PC-3 (cell line): ENCODE data around the gene CACNB3. TPM values are rescaled to one million over a fixed set of nuclear protein-coding genes. Genes with fewer than 3 reads are reported as not detected.

Source experiments
- ATAC-seq: fragments of 200-7000 bp; cut with Tn5 transposase; 2 replicates; pipeline ENCODE4 v1.9.1; 2020; ENCODE audit warnings: mild to moderate bottlenecking, moderate library complexity
- BruUV-seq: library from RNA; stranded (reverse); fragments of 400-500 nt; replicated peaks from 2 replicates; lab custom pipeline; 2021; lab: Mats Ljungman, UMichigan
- CTCF ChIA-PET: fragments of 300-600 bp; sonication (Branson Sonifier 250); formaldehyde crosslinking; loops from one replicate; lab custom pipeline; 2022; ENCODE audit warnings: antibody characterized with exemption; lab: Charles Lee
- POLR2A ChIA-PET: fragments of 300-600 bp; sonication (Branson Sonifier 250); formaldehyde crosslinking; loops from one replicate; lab custom pipeline; 2022; ENCODE audit warnings: antibody characterized with exemption; ENCODE audit not compliant: unreplicated experiment; lab: Charles Lee
- DNase-seq: peaks from one replicate; pipeline ENCODE4 v3.0.0-alpha.2; 2015
- H2AFZ ChIP-seq: fragments of 300-600 bp; sonication (generic); 2 replicates; pipeline ENCODE4 v1.6.0; 2016; ENCODE audit warnings: antibody characterized with exemption, low read length
- H3F3A ChIP-seq: fragments of 300-600 bp; sonication (generic); one replicate; pipeline ENCODE4 v1.6.0; 2017; ENCODE audit warnings: antibody characterized with exemption, low read length, control low read depth, mild to moderate bottlenecking; ENCODE audit not compliant: unreplicated experiment
- H3K27ac ChIP-seq: fragments of 300-600 bp; sonication (generic); 2 replicates; pipeline ENCODE4 v1.5.1; 2016; ENCODE audit warnings: mild to moderate bottlenecking, low read length
- H3K27me3 ChIP-seq: fragments of 300-600 bp; sonication (generic); 2 replicates; pipeline ENCODE4 v1.6.1; 2016; ENCODE audit warnings: low read length, mixed read lengths
- H3K36me3 ChIP-seq: fragments of 300-600 bp; sonication (generic); 2 replicates; pipeline ENCODE4 v1.6.1; 2016; ENCODE audit warnings: low read depth, mixed run types, low read length, mixed read lengths
- H3K4me1 ChIP-seq: fragments of 300-600 bp; sonication (generic); 2 replicates; pipeline ENCODE4 v1.5.1; 2016; ENCODE audit warnings: low read length; ENCODE audit not compliant: insufficient read depth
- H3K4me2 ChIP-seq: fragments of 300-600 bp; sonication (generic); 2 replicates; pipeline ENCODE4 v1.6.0; 2016; ENCODE audit warnings: low read length
- H3K4me3 ChIP-seq: fragments of 300-600 bp; sonication (generic); 2 replicates; pipeline ENCODE4 v1.5.1; 2016; ENCODE audit warnings: mild to moderate bottlenecking, low read length, mixed read lengths
- H3K79me2 ChIP-seq: fragments of 300-600 bp; sonication (generic); 2 replicates; pipeline ENCODE4 v1.6.1; 2017; ENCODE audit warnings: low read length, mixed read lengths
- H3K9ac ChIP-seq: fragments of 300-600 bp; sonication (generic); 2 replicates; pipeline ENCODE4 v1.6.0; 2016; ENCODE audit warnings: mild to moderate bottlenecking, low read length
- H3K9me2 ChIP-seq: fragments of 300-600 bp; sonication (generic); replicated peaks from 2 replicates; pipeline ENCODE4 v1.6.1; 2016; ENCODE audit warnings: mixed run types, low read length, mixed read lengths
- H3K9me3 ChIP-seq: fragments of 300-600 bp; sonication (generic); 2 replicates; pipeline ENCODE4 v1.6.1; 2016; ENCODE audit warnings: low read length, mixed read lengths
- H4K20me1 ChIP-seq: fragments of 300-600 bp; sonication (generic); 2 replicates; pipeline ENCODE4 v1.6.1; 2016; ENCODE audit warnings: low read length, mixed read lengths
- EZH2 ChIP-seq: fragments of 300-600 bp; sonication (generic); IDR thresholded peaks from one replicate; pipeline ENCODE4 v1.6.1; 2017; ENCODE audit warnings: antibody characterized with exemption, mild to moderate bottlenecking, low read length; ENCODE audit not compliant: unreplicated experiment
- EZH2phosphoT487 ChIP-seq: fragments of 300-600 bp; sonication (generic); IDR thresholded peaks from 2 replicates; pipeline ENCODE4 v1.6.1; 2018; ENCODE audit warnings: mild to moderate bottlenecking, antibody characterized with exemption, low read length, borderline replicate concordance
- intact Hi-C: fragments of 100-400 bp; cut with micrococcal nuclease; formaldehyde crosslinking; loops from 2 replicates; pipeline ENCODE4 v1.9.0; 2023
- total RNA-seq: library from RNA; depleted of rRNA; stranded (reverse); fragments of >200 nt; gene quantifications from 2 replicates; pipeline ENCODE4 v1.2.3, GENCODE V29; 2014
- TF ChIP-seq, protein P1 (sequence below): fragments of 300-600 bp; sonication (generic); conservative IDR thresholded peaks from 2 replicates; pipeline ENCODE4 v1.5.1; 2017; ENCODE audit warnings: antibody characterized with exemption, low read depth, mild to moderate bottlenecking, low read length

Gene CACNB3
- total RNA-seq, 1 experiment from 2014 or later: 21.4 TPM

DNA sequence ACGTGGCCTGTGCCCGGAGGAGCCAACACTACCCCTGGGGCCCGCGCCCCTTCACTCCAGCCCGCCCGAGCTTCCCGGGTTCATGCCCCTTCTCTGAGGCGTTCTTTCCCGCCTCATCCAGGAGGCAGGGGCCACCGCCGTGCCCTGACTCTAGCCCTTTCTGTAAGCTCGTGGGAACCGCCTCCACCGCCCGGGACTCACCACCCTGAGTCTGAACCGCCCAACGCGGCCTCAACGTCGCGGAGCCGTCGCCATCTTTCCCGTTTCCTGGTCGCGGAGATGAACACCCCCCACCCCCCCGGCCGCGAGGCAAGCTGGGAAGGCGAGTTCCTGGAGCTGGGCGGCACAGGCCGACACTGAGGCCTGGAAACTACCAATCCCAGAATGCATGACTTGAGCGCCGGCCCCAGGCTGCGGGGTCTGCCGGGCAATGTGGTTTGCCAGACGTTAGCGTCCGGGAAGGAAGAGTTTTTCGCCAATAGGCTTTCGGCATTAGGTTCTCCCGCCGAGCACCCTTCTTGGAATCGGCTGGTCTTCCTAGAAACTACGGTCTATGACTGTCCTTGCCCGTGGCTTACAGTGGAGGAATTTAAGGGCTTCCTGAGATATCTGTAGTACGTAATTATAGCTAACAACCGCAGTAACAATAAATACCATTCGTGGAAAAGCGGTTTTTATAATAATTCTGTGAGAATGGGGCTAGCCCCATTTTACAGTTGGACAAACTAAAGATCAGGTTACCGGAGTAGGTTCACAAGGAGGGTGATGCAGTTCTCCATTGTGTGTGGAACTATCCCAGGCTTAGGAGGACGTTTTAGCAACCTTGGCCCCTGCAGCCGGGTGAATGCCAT lies 33.8 kb downstream of the CACNB3 start, which contains the start of gene DDX23:
Gene DDX23, minus strand, starts transcription at position 281 of the 851 bp plus-strand sequence. CDS start 6,381 bp downstream, outside the sequence.
- CTCF ChIA-PET: interaction anchor here (0.6 to 2.5 kb wide), 7 partner anchors 17 to 291 kb away, joined by 3 to 80 read pairs (median 6); no protein-coding TSS in a partner anchor
- H3K4me2 ChIP-seq: peak within 1 kb of the TSS; percentile 92
- intact Hi-C loops: loop anchor here (5.0 kb wide), 1 partner anchor 130 kb away; no protein-coding TSS in a partner anchor
- H3K79me2 ChIP-seq: peaks cover 47% of the 10 kb centered on the region
- peak within 1 kb of the TSS; percentile 95 for H3K4me3 ChIP-seq
- H3K27me3 ChIP-seq: no peaks in the 10 kb centered on the region
- ATAC-seq: peak; percentile 99
- peak within 1 kb of the TSS; percentile 60 for H3K27ac ChIP-seq
- no peak for TF ChIP-seq EZH2phosphoT487
- TF ChIP-seq, protein P1, sequence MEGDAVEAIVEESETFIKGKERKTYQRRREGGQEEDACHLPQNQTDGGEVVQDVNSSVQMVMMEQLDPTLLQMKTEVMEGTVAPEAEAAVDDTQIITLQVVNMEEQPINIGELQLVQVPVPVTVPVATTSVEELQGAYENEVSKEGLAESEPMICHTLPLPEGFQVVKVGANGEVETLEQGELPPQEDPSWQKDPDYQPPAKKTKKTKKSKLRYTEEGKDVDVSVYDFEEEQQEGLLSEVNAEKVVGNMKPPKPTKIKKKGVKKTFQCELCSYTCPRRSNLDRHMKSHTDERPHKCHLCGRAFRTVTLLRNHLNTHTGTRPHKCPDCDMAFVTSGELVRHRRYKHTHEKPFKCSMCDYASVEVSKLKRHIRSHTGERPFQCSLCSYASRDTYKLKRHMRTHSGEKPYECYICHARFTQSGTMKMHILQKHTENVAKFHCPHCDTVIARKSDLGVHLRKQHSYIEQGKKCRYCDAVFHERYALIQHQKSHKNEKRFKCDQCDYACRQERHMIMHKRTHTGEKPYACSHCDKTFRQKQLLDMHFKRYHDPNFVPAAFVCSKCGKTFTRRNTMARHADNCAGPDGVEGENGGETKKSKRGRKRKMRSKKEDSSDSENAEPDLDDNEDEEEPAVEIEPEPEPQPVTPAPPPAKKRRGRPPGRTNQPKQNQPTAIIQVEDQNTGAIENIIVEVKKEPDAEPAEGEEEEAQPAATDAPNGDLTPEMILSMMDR: no peak
- no peak for TF ChIP-seq EZH2
- H3K36me3 ChIP-seq: no peaks in the 10 kb centered on the region
- H3F3A ChIP-seq: no peaks in the 10 kb centered on the region
- H2AFZ ChIP-seq: peak within 1 kb of the TSS; percentile 84
- H3K4me1 ChIP-seq: peaks cover 17% of the 10 kb centered on the region
- TSS peak; percentile 84 for BruUV-seq
- no peaks in the 10 kb centered on the region for H3K9me2 ChIP-seq
- peak; percentile 97 for DNase-seq
- POLR2A ChIA-PET: interaction anchor here (0.6 to 1.0 kb wide), 6 partner anchors 10 to 83 kb away, joined by 3 to 11 read pairs (median 6); no protein-coding TSS in a partner anchor
- H3K9ac ChIP-seq: peak within 1 kb of the TSS; percentile 97
- no peaks in the 10 kb centered on the region for H3K9me3 ChIP-seq
- H4K20me1 ChIP-seq: no peaks in the 10 kb centered on the region

DNA sequence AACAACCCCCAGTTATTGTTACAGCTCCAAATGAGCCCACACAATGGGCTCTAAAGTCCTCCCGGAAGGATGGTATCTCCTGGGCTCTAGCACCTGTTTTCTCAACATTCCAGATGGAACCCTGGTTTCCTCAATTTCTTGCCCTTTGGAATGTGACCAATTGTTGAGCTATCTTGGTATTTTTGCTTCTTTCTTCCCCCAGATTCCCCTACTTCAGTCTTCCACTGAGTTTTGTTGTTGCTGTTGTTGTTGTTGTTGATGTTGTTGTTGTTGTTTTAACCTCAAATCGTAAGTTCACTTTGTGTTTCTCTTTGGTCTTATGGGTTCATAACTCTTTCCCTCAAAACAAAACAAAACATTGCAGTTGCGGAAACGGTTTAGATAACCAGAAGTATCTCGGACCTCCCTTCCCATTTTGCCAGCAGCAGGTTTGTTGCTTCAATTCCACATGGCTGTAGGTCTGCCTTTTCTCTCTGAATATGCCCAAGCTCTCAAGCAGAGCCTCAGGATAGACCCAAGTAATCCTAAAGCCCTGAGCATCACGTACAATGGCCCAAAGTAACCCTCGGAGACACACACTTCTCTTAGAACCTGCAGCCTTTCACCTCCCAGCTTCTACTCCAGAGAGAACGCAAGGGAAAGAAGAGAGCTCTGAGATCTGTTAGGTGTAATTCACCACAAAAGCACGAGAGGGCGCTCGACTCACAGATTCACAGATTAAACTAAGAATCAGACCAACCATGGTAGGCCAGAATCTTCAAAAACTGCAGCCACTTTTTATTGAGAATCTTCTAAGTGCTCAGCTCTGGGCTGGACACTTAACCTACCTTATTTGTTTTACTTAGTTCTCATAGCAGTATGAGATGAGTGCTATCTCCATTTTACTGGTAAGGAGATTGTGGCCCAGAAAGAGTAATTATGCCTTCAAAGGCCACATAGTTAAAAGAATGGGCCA lies 34.7 kb downstream of the CACNB3 start:
- CTCF ChIA-PET: interaction anchor here (0.5 to 2.5 kb wide), 9 partner anchors 13 to 172 kb away, joined by 3 to 80 read pairs (median 8); partner anchors contain the start of gene RND1
- BruUV-seq: no TSS peak

More for the DNA sequence above, 34.7 kb downstream of the CACNB3 start:
- Histone ChIP-seq H3K27ac (no peak overlapping the region), H3K79me2 (peaks cover 39% of the 10 kb centered on the region), H3K9me3 (no peaks in the 10 kb centered on the region), H3K4me2 (peak overlapping the region; percentile 92), H3K27me3 (no peaks in the 10 kb centered on the region), H2AFZ (peak overlapping the region; percentile 84), H3K9ac (peak overlapping the region; percentile 97), H3F3A (no peaks in the 10 kb centered on the region), H3K36me3 (no peaks in the 10 kb centered on the region), H3K4me1 (peaks cover 17% of the 10 kb centered on the region), H4K20me1 (no peaks in the 10 kb centered on the region), H3K4me3 (peak overlapping the region; percentile 95), H3K9me2 (no peaks in the 10 kb centered on the region)
- ATAC-seq (peak; percentile 51), DNase-seq (peak; percentile 96)
- intact Hi-C loops: loop anchor here (1.0 to 5.0 kb wide), 3 partner anchors 37 to 129 kb away; no protein-coding TSS in a partner anchor
- POLR2A ChIA-PET: interaction anchor here (0.5 kb wide), 1 partner anchor 590 kb away, joined by 4 read pairs; no protein-coding TSS in a partner anchor
- TF ChIP-seq, protein P1: peak; percentile 92
- TF ChIP-seq EZH2: no peak
- TF ChIP-seq EZH2phosphoT487: no peak
